Measurements from ENCODE around the gene NPAS3. TPM values are rescaled to one million over a fixed set of nuclear protein-coding genes. Genes with fewer than 3 reads are reported as not detected.

The NPAS3 gene
- total and polyA plus RNA-seq, 4 donors: 0.07 to 0.09 (median 0.08) TPM; not detected in 1

DNA sequence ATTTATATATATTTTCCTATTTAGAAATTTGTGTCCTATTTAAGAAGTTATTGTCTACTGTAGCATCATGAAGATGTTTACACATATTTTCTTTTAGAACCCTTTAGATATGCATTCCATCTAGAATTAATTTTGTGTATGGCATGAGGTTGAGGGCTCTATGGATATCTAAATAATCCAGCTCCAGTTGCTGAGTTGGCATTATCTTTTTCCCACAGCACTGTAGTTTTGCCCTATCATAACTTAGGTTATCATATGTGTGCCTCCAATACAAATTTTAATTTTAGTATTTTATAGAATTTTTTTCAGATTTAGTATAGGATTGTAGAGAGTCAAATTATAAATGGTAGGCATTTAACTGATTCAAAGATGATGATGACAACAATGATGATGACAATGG is 159.3 kb downstream of the NPAS3 start:
- Histone ChIP-seq H3K36me3 (ENCODE audit: control insufficient read depth in 4 of 4, insufficient read depth in 3 of 4, low read depth in 1 of 4, low read length in 3 of 4) (no peaks in the 10 kb centered on the region), H3K9me3 (ENCODE audit: control insufficient read depth in 4 of 4, low read length in 3 of 4) (peaks cover 0 to 4% (median 0%) of the 10 kb centered on the region in 4 donors), H3K27ac (ENCODE audit: low read depth in 1 of 2, low read length in 2 of 2) (no peak overlapping the region), H3K4me1 (ENCODE audit: control insufficient read depth in 4 of 4, insufficient read depth in 4 of 4, low read length in 3 of 4) (no peaks in the 10 kb centered on the region), H3K4me3 (ENCODE audit: low read depth in 1 of 3, low read length in 3 of 3) (no peak overlapping the region), H3K27me3 (ENCODE audit: control insufficient read depth in 4 of 4, insufficient read depth in 4 of 4, low read length in 3 of 4) (no peaks in the 10 kb centered on the region), H3K9ac (ENCODE audit: low read depth in 1 of 2, low read length in 2 of 2) (no peak overlapping the region)
- no peak for DNase-seq (ENCODE audit: low spot score)
- TF ChIP-seq JUND (IDR thresholded peaks at IDR 0.05) (no peak), EGR1 (IDR thresholded peaks at IDR 0.05; ENCODE audit: low read depth in 2 of 2) (no peak), NR2F2 (IDR thresholded peaks at IDR 0.05) (no peak), RAD21 (IDR thresholded peaks at IDR 0.05) (no peak), YY1 (IDR thresholded peaks at IDR 0.05) (no peak)
- TF ChIP-seq, protein P1, sequence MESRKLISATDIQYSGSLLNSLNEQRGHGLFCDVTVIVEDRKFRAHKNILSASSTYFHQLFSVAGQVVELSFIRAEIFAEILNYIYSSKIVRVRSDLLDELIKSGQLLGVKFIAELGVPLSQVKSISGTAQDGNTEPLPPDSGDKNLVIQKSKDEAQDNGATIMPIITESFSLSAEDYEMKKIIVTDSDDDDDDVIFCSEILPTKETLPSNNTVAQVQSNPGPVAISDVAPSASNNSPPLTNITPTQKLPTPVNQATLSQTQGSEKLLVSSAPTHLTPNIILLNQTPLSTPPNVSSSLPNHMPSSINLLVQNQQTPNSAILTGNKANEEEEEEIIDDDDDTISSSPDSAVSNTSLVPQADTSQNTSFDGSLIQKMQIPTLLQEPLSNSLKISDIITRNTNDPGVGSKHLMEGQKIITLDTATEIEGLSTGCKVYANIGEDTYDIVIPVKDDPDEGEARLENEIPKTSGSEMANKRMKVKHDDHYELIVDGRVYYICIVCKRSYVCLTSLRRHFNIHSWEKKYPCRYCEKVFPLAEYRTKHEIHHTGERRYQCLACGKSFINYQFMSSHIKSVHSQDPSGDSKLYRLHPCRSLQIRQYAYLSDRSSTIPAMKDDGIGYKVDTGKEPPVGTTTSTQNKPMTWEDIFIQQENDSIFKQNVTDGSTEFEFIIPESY (IDR thresholded peaks at IDR 0.05): no peak

DNA sequence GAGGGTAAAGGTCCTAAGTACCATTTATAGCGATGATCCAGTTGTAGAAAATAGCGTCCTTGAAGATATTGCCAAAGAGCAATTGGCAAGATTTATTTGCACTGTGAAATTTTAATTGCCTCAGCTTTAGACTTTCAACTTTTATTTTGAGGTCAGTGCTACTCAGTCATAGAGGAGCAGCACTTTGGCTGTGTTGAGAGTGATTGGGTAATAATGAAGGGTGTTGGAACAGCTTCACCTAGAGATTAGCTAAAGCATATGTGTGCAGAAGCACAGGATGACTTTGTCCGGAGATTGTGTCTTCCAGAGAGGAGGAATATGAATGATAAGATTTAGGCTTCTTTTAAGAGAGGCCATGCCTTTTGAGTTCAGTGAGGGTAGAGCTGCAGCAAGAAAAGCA is 164.8 kb downstream of the NPAS3 start:
- no peak for DNase-seq (ENCODE audit: low spot score)
- no peak overlapping the region for H3K9ac ChIP-seq (ENCODE audit: low read depth in 1 of 2, low read length in 2 of 2)
- WGBS: 30% methylated on average over 3 of the region's 3 CpGs

More for the DNA sequence above, 164.8 kb downstream of the NPAS3 start:
- no peak overlapping the region for H3K4me3 ChIP-seq (ENCODE audit: low read depth in 1 of 3, low read length in 3 of 3)
- H3K27me3 ChIP-seq (ENCODE audit: control insufficient read depth in 4 of 4, insufficient read depth in 4 of 4, low read length in 3 of 4): no peaks in the 10 kb centered on the region
- TF ChIP-seq EGR1 (IDR thresholded peaks at IDR 0.05; ENCODE audit: low read depth in 2 of 2) (no peak), YY1 (IDR thresholded peaks at IDR 0.05) (no peak), RAD21 (IDR thresholded peaks at IDR 0.05) (no peak), NR2F2 (IDR thresholded peaks at IDR 0.05) (no peak), RXRA (IDR thresholded peaks at IDR 0.05) (no peak), SP1 (IDR thresholded peaks at IDR 0.05) (no peak), HNF4A (conservative IDR thresholded peaks at IDR 0.05) (no peak), FOXA2 (IDR thresholded peaks at IDR 0.05) (no peak), HNF4G (IDR thresholded peaks at IDR 0.05) (no peak), GABPA (IDR thresholded peaks at IDR 0.05 in 1 of 2, conservative IDR thresholded peaks at IDR 0.05 in 1 of 2) (no peak), JUND (IDR thresholded peaks at IDR 0.05) (no peak), FOXA1 (IDR thresholded peaks at IDR 0.05) (no peak), TAF1 (conservative IDR thresholded peaks at IDR 0.05) (no peak)
- TF ChIP-seq, protein P2, sequence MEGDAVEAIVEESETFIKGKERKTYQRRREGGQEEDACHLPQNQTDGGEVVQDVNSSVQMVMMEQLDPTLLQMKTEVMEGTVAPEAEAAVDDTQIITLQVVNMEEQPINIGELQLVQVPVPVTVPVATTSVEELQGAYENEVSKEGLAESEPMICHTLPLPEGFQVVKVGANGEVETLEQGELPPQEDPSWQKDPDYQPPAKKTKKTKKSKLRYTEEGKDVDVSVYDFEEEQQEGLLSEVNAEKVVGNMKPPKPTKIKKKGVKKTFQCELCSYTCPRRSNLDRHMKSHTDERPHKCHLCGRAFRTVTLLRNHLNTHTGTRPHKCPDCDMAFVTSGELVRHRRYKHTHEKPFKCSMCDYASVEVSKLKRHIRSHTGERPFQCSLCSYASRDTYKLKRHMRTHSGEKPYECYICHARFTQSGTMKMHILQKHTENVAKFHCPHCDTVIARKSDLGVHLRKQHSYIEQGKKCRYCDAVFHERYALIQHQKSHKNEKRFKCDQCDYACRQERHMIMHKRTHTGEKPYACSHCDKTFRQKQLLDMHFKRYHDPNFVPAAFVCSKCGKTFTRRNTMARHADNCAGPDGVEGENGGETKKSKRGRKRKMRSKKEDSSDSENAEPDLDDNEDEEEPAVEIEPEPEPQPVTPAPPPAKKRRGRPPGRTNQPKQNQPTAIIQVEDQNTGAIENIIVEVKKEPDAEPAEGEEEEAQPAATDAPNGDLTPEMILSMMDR (IDR thresholded peaks at IDR 0.05; ENCODE audit: low read depth, low read length, missing input control): no peak
- TF ChIP-seq, protein P3, sequence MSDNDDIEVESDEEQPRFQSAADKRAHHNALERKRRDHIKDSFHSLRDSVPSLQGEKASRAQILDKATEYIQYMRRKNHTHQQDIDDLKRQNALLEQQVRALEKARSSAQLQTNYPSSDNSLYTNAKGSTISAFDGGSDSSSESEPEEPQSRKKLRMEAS (IDR thresholded peaks at IDR 0.05): no peak
- TF ChIP-seq, protein P1 (IDR thresholded peaks at IDR 0.05): no peak
- TF ChIP-seq, protein P4, sequence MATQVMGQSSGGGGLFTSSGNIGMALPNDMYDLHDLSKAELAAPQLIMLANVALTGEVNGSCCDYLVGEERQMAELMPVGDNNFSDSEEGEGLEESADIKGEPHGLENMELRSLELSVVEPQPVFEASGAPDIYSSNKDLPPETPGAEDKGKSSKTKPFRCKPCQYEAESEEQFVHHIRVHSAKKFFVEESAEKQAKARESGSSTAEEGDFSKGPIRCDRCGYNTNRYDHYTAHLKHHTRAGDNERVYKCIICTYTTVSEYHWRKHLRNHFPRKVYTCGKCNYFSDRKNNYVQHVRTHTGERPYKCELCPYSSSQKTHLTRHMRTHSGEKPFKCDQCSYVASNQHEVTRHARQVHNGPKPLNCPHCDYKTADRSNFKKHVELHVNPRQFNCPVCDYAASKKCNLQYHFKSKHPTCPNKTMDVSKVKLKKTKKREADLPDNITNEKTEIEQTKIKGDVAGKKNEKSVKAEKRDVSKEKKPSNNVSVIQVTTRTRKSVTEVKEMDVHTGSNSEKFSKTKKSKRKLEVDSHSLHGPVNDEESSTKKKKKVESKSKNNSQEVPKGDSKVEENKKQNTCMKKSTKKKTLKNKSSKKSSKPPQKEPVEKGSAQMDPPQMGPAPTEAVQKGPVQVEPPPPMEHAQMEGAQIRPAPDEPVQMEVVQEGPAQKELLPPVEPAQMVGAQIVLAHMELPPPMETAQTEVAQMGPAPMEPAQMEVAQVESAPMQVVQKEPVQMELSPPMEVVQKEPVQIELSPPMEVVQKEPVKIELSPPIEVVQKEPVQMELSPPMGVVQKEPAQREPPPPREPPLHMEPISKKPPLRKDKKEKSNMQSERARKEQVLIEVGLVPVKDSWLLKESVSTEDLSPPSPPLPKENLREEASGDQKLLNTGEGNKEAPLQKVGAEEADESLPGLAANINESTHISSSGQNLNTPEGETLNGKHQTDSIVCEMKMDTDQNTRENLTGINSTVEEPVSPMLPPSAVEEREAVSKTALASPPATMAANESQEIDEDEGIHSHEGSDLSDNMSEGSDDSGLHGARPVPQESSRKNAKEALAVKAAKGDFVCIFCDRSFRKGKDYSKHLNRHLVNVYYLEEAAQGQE (IDR thresholded peaks at IDR 0.05): no peak
- TF ChIP-seq, protein P5, sequence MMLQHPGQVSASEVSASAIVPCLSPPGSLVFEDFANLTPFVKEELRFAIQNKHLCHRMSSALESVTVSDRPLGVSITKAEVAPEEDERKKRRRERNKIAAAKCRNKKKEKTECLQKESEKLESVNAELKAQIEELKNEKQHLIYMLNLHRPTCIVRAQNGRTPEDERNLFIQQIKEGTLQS (IDR thresholded peaks at IDR 0.05): no peak
- H3K4me1 ChIP-seq (ENCODE audit: control insufficient read depth in 4 of 4, insufficient read depth in 4 of 4, low read length in 3 of 4): no peaks in the 10 kb centered on the region
- no peak overlapping the region for H3K27ac ChIP-seq (ENCODE audit: low read depth in 1 of 2, low read length in 2 of 2)
- H3K36me3 ChIP-seq (ENCODE audit: control insufficient read depth in 4 of 4, insufficient read depth in 3 of 4, low read depth in 1 of 4, low read length in 3 of 4): no peaks in the 10 kb centered on the region
- H3K9me3 ChIP-seq (ENCODE audit: control insufficient read depth in 4 of 4, low read length in 3 of 4): no peaks in the 10 kb centered on the region

Data from liver (tissue), 9 donors.